ENCODE results near the gene COPS2.

The COPS2 gene

GRCh38 chr15:49155834-49156627 is 632 bp upstream of the COPS2 start:
- no peak for DNase-seq (ENCODE audit: low read depth, low spot score)

- no peak for DNase-seq (ENCODE audit: low read depth, low spot score)
Observed at GRCh38 chr15:49154799-49155109, 645 bp downstream of the COPS2 start.

GRCh38 chr15:49154359-49154758 is 1.0 kb downstream of the COPS2 start:
- DNase-seq (ENCODE audit: low read depth, low spot score): no peak

- DNase-seq (ENCODE audit: low read depth, low spot score): no peak
Observed at GRCh38 chr15:49152552-49153312, 2.7 kb downstream of the COPS2 start.

GRCh38 chr15:49151831-49152230 is 3.6 kb downstream of the COPS2 start:
- DNase-seq (ENCODE audit: low read depth, low spot score): no peak

GRCh38 chr15:49148727-49149126 is 6.7 kb downstream of the COPS2 start:
- DNase-seq (ENCODE audit: low read depth, low spot score): no peak

- no peak for DNase-seq (ENCODE audit: low read depth, low spot score)
Observed at GRCh38 chr15:49148298-49148697, 7.1 kb downstream of the COPS2 start.

GRCh38 chr15:49145651-49146609 is 9.5 kb downstream of the COPS2 start:
- DNase-seq (ENCODE audit: low read depth, low spot score): no peak

- DNase-seq (ENCODE audit: low read depth, low spot score): no peak
Observed at GRCh38 chr15:49137861-49138260, 17.5 kb downstream of the COPS2 start.

- no peak for DNase-seq (ENCODE audit: low read depth, low spot score)
Observed at GRCh38 chr15:49135911-49136310, 19.5 kb downstream of the COPS2 start.

- DNase-seq (ENCODE audit: low read depth, low spot score): no peak
Observed at GRCh38 chr15:49135342-49135857, 20.0 kb downstream of the COPS2 start.

- no peak for DNase-seq (ENCODE audit: low read depth, low spot score)
Observed at GRCh38 chr15:49134683-49135341, 20.6 kb downstream of the COPS2 start.

- no peak for DNase-seq (ENCODE audit: low read depth, low spot score)
Observed at GRCh38 chr15:49131403-49131802, 24.0 kb downstream of the COPS2 start.

GRCh38 chr15:49124371-49124770 is 31.0 kb downstream of the COPS2 start:
- no peak for DNase-seq (ENCODE audit: low read depth, low spot score)

- no peak for DNase-seq (ENCODE audit: low read depth, low spot score)
Observed at GRCh38 chr15:49122541-49123062, 32.8 kb downstream of the COPS2 start.

- DNase-seq (ENCODE audit: low read depth, low spot score): no peak
Observed at GRCh38 chr15:49121901-49122300, 33.5 kb downstream of the COPS2 start.

- no peak for DNase-seq (ENCODE audit: low read depth, low spot score)
Observed at GRCh38 chr15:49120832-49121231, 34.6 kb downstream of the COPS2 start.

- DNase-seq (ENCODE audit: low read depth, low spot score): no peak
Observed at GRCh38 chr15:49116108-49116857, 39.1 kb downstream of the COPS2 start.

GRCh38 chr15:49115062-49115461 is 40.3 kb downstream of the COPS2 start:
- DNase-seq (ENCODE audit: low read depth, low spot score): no peak

All from activated naive CD8-positive, alpha-beta T cell treated with anti-CD3 and anti-CD28 coated beads, Interleukin-2, amount 50 U/mL, for 16 hours (primary cell).